Gastroesophageal sphincter (tissue), 3 donors: Measurements from ENCODE around the gene C3orf62.

Source experiments
- POLR2A ChIP-seq, 2 donors: fragments of 450-650 bp; IDR thresholded peaks; one replicate each; pipeline ENCODE4 v1.6.1; 2017; ENCODE audit warnings: antibody characterized with exemption in 2 of 2, mild to moderate bottlenecking in 2 of 2, moderate library complexity in 1 of 2
- POLR2AphosphoS5 ChIP-seq: sonication (generic); formaldehyde crosslinking; IDR thresholded peaks from one replicate; pipeline ENCODE4 v1.6.1; 2017; ENCODE audit warnings: antibody characterized with exemption
- TF ChIP-seq, protein P1 (sequence below), 4 experiments: fragments of 200-600 bp in 2 of 4; fragments of 450-650 bp in 2 of 4; sonication (generic) in 1 of 4; IDR thresholded peaks; one replicate each; pipeline ENCODE4 v1.5.1; 2017 to 2019; ENCODE audit warnings: antibody characterized with exemption in 4 of 4, mild to moderate bottlenecking in 2 of 4, moderate library complexity in 2 of 4

DNA sequence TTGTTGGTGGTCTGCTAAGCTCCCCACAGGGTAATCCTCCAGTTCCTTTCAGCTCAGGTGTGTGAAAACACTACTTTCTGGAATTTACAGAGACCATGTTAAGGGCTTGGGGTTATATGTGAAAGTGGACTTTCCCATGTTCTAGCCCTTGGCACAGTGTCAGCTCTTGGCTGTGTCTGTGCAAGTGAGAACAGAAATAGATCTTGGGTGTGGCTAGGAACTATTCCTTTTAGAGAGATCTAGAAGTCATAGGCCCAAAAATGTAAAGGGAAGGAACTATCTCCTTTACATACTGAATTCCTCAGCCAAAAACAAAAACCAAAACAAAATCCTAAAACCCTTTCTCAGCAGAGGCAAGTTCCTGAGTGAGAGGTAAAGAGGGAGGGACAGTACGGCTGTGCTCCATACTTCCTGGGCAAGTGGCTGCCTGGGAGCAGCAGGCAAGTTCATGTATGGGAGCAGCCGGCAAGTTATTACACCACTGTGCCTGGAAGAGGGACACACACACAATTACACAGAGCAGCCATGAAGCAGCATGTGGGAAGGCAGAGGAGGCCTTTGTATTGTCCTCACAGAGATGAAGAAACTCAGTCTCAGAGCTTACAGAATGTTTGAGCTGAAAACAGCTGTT lies 19.9 kb upstream of the C3orf62 start:
- TF ChIP-seq POLR2AphosphoS5 (no peak), POLR2A (IDR thresholded peaks at IDR 0.05) (no peak)
- TF ChIP-seq, protein P1, sequence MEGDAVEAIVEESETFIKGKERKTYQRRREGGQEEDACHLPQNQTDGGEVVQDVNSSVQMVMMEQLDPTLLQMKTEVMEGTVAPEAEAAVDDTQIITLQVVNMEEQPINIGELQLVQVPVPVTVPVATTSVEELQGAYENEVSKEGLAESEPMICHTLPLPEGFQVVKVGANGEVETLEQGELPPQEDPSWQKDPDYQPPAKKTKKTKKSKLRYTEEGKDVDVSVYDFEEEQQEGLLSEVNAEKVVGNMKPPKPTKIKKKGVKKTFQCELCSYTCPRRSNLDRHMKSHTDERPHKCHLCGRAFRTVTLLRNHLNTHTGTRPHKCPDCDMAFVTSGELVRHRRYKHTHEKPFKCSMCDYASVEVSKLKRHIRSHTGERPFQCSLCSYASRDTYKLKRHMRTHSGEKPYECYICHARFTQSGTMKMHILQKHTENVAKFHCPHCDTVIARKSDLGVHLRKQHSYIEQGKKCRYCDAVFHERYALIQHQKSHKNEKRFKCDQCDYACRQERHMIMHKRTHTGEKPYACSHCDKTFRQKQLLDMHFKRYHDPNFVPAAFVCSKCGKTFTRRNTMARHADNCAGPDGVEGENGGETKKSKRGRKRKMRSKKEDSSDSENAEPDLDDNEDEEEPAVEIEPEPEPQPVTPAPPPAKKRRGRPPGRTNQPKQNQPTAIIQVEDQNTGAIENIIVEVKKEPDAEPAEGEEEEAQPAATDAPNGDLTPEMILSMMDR (IDR thresholded peaks at IDR 0.05) = no peak
